Sigmoid colon (tissue), 7 donors: ENCODE data around the gene CREB1. TPM values are rescaled to one million over a fixed set of nuclear protein-coding genes. Genes with fewer than 3 reads are reported as not detected.
"Not testable (repeated sequence)": the region's sequence is repeated elsewhere in the genome, so short reads cannot be mapped to it uniquely, and the experiment has no call there.

Experiments
- DNase-seq: peaks from one replicate; pipeline ENCODE4 v3.0.0-alpha.2; 2019
- H3K27ac ChIP-seq, 4 donors: fragments of 200-600 bp; sonication (generic); one replicate each; pipeline ENCODE4 v1.5.1; 2016 to 2019; ENCODE audit warnings: mild to moderate bottlenecking in 1 of 4
- H3K27me3 ChIP-seq, 3 donors: fragments of 200-600 bp; sonication (generic); one replicate each; pipeline ENCODE4 v1.5.1; 2019; ENCODE audit warnings: mild to moderate bottlenecking in 1 of 3
- H3K36me3 ChIP-seq, 4 donors: fragments of 200-600 bp; sonication (generic); one replicate each; pipeline ENCODE4 v1.5.1; 2016 to 2019
- H3K4me1 ChIP-seq, 4 donors: fragments of 200-600 bp; sonication (generic); one replicate each; pipeline ENCODE4 v1.5.1; 2017 to 2019
- H3K4me3 ChIP-seq, 4 donors: fragments of 200-600 bp; sonication (generic); one replicate each; pipeline ENCODE4 v1.5.1; 2017 to 2019; ENCODE audit warnings: mild to moderate bottlenecking in 2 of 4, moderate library complexity in 1 of 4
- H3K9me3 ChIP-seq, 4 donors: fragments of 200-600 bp in 3 of 4; sonication (generic) in 3 of 4; one replicate each; pipeline versions ENCODE4 v1.5.1 to v1.6.1; 2013 to 2019
- CTCF ChIP-seq, 4 experiments: fragments of 450-650 bp in 3 of 4; fragments of 200-600 bp in 1 of 4; IDR thresholded peaks; one replicate each; pipeline ENCODE4 v1.5.1; 2016 to 2019; ENCODE audit warnings: antibody characterized with exemption in 4 of 4, mild to moderate bottlenecking in 3 of 4, moderate library complexity in 2 of 4
- EP300 ChIP-seq, 4 donors: sonication (generic); formaldehyde crosslinking; IDR thresholded peaks; one replicate each; pipeline ENCODE4 v1.6.1; 2017; ENCODE audit warnings: antibody characterized with exemption in 4 of 4
- POLR2A ChIP-seq, 2 donors: fragments of 450-650 bp; IDR thresholded peaks; one replicate each; pipeline ENCODE4 v1.6.1; 2016; ENCODE audit warnings: antibody characterized with exemption in 2 of 2, mild to moderate bottlenecking in 2 of 2, moderate library complexity in 2 of 2
- POLR2AphosphoS5 ChIP-seq, 4 donors: sonication (generic); formaldehyde crosslinking; IDR thresholded peaks; one replicate each; pipeline ENCODE4 v1.6.1; 2017; ENCODE audit warnings: antibody characterized with exemption in 4 of 4
- WGBS, 2 donors: extraction: QIAGEN DNeasy Blood & Tissue Kit; methylation state at CpG; one replicate each; pipeline ENCODE4 v1.1.7; 2013; 5-methylcytosine and 5-hydroxymethylcytosine counted together
- intact Hi-C: fragments of 100-400 bp; cut with DNase I; formaldehyde crosslinking; loops from one replicate; pipeline ENCODE4 v1.15.1; 2023
- polyA plus RNA-seq, 3 donors: library from polyadenylated mRNA; stranded (reverse); fragments of 200-250 nt; gene quantifications; one replicate each; pipeline ENCODE4 v1.2.3, GENCODE V29; 2013
- total RNA-seq, 4 donors: library from RNA; depleted of rRNA; stranded (reverse); fragments of >200 nt; gene quantifications; one replicate each; pipeline ENCODE4 v1.1.0, GENCODE V29; 2016
- donor health status: healthy with polysubstance abuse.
- donor health status: Bipolar disorder and iron deficiency.
- donor health status: healthy.

CREB1 gene
- total and polyA plus RNA-seq, 7 donors, result 7.2 to 52.0 (median 31.3) TPM

GRCh38 chr2:207630491-207630890 lies 100.7 kb downstream of the CREB1 start:
- no peak for DNase-seq
- Histone ChIP-seq H3K36me3 (no peaks in the 10 kb centered on the region), H3K4me1 (peaks cover 0 to 15% (median 10%) of the 10 kb centered on the region in 4 donors), H3K27ac (no peak overlapping the region), H3K27me3 (no peaks in the 10 kb centered on the region), H3K4me3 (no peak overlapping the region), H3K9me3 (no peaks in the 10 kb centered on the region)
- intact Hi-C loops, result no loop called here
- 73 to 86% methylated on average over 4 of the region's 4 CpGs for WGBS, 2 donors
- TF ChIP-seq CTCF (IDR thresholded peaks at IDR 0.05) (no peak), POLR2AphosphoS5 (IDR thresholded peaks at IDR 0.05) (no peak), EP300 (IDR thresholded peaks at IDR 0.05) (no peak), POLR2A (IDR thresholded peaks at IDR 0.05) (no peak)

- no peak for TF ChIP-seq POLR2A (IDR thresholded peaks at IDR 0.05)
- no peak for TF ChIP-seq POLR2AphosphoS5 (IDR thresholded peaks at IDR 0.05)
Measured at GRCh38 chr2:207632575-207633493, 103.1 kb downstream of the CREB1 start.

GRCh38 chr2:207633686-207634085 lies 103.9 kb downstream of the CREB1 start:
- WGBS, 2 donors, result 85 to 91% methylated on average over 3 of the region's 3 CpGs
- DNase-seq, result no peak
- intact Hi-C loops, result no loop called here
- Histone ChIP-seq H3K4me1 (no peaks in the 10 kb centered on the region), H3K27me3 (no peaks in the 10 kb centered on the region), H3K36me3 (no peaks in the 10 kb centered on the region), H3K27ac (no peak overlapping the region), H3K9me3 (no peaks in the 10 kb centered on the region), H3K4me3 (no peak overlapping the region)
- TF ChIP-seq EP300 (IDR thresholded peaks at IDR 0.05) (no peak), CTCF (IDR thresholded peaks at IDR 0.05) (no peak), POLR2AphosphoS5 (IDR thresholded peaks at IDR 0.05) (no peak), POLR2A (IDR thresholded peaks at IDR 0.05) (no peak)

More at GRCh38 chr2:207632575-207633493, 103.1 kb downstream of the CREB1 start:
- Histone ChIP-seq H3K36me3 (no peaks in the 10 kb centered on the region), H3K4me3 (no peak overlapping the region), H3K27ac (no peak overlapping the region), H3K27me3 (no peaks in the 10 kb centered on the region), H3K4me1 (no peaks in the 10 kb centered on the region), H3K9me3 (no peaks in the 10 kb centered on the region)
- 93 to 96% methylated on average over 8 of the region's 8 CpGs for WGBS, 2 donors
- intact Hi-C loops, result no loop called here
- DNase-seq, result no peak

GRCh38 chr2:207635468-207636200 lies 105.9 kb downstream of the CREB1 start:
- Histone ChIP-seq H3K4me3 (no peak overlapping the region), H3K9me3 (no peaks in the 10 kb centered on the region), H3K4me1 (no peaks in the 10 kb centered on the region), H3K27ac (no peak overlapping the region), H3K27me3 (no peaks in the 10 kb centered on the region), H3K36me3 (no peaks in the 10 kb centered on the region)
- intact Hi-C loops, result no loop called here
- no peak for DNase-seq
- TF ChIP-seq POLR2AphosphoS5 (IDR thresholded peaks at IDR 0.05) (no peak), POLR2A (IDR thresholded peaks at IDR 0.05) (no peak), EP300 (IDR thresholded peaks at IDR 0.05) (no peak), CTCF (IDR thresholded peaks at IDR 0.05) (no peak)
- 85 to 86% methylated on average over 11 of the region's 11 CpGs for WGBS, 2 donors

- intact Hi-C loops, H3K27ac ChIP-seq, H3K4me3 ChIP-seq, H3K4me1 ChIP-seq, H3K36me3 ChIP-seq, H3K9me3 ChIP-seq, DNase-seq, H3K27me3 ChIP-seq: not testable (repeated sequence)
- WGBS, 2 donors, result 95 to 97% methylated on average over 3 of the region's 3 CpGs
Measured at GRCh38 chr2:207639288-207639687, 109.5 kb downstream of the CREB1 start.
